GM23338 (cell line): ENCODE data around the gene ZNF816.

Experiments
- CREB1 ChIP-seq: fragments of 250-450 bp; sonication (Bioruptor Pico); IDR thresholded peaks from 2 replicates; pipeline ENCODE4 v1.5.0; 2020; ENCODE audit warnings: low read depth, mild to moderate bottlenecking, moderate library complexity
- EZH2 ChIP-seq: fragments of 200-600 bp; sonication (generic); IDR thresholded peaks from one replicate; pipeline ENCODE4 v1.8.0; 2017; ENCODE audit warnings: antibody characterized with exemption, mild to moderate bottlenecking, low read depth; ENCODE audit not compliant: unreplicated experiment
- EZH2phosphoT487 ChIP-seq: fragments of 200-600 bp; sonication (generic); IDR thresholded peaks from one replicate; pipeline ENCODE4 v1.8.1; 2018; ENCODE audit warnings: antibody characterized with exemption; ENCODE audit not compliant: unreplicated experiment
- JUNB ChIP-seq: IDR thresholded peaks from one replicate; pipeline ENCODE4 v1.6.1; 2016; ENCODE audit warnings: antibody characterized with exemption; ENCODE audit not compliant: unreplicated experiment
- NANOG ChIP-seq: IDR thresholded peaks from 2 replicates; pipeline ENCODE4 v1.6.1; 2016; ENCODE audit warnings: antibody characterized with exemption, borderline replicate concordance
- POLR2AphosphoS5 ChIP-seq: IDR thresholded peaks from 2 replicates; pipeline ENCODE4 v1.6.1; 2016; ENCODE audit warnings: antibody characterized with exemption, low read depth
- STAT1 ChIP-seq: IDR thresholded peaks from one replicate; pipeline ENCODE4 v1.6.1; 2016; ENCODE audit warnings: antibody characterized with exemption; ENCODE audit not compliant: unreplicated experiment
- ZNF114 ChIP-seq: fragments of 250-450 bp; sonication (Bioruptor Pico); IDR thresholded peaks from 2 replicates; pipeline ENCODE4 v1.5.0; 2020; ENCODE audit warnings: mild to moderate bottlenecking, moderate library complexity
- ZNF331 ChIP-seq: fragments of 250-450 bp; sonication (Bioruptor Pico); IDR thresholded peaks from 2 replicates; pipeline ENCODE4 v1.5.0; 2020; ENCODE audit warnings: low read depth, mild to moderate bottlenecking, moderate library complexity
- TF ChIP-seq, protein P1 (sequence below), 2 experiments: fragments of 200-600 bp in 1 of 2; sonication (generic) in 1 of 2; conservative IDR thresholded peaks; 2 replicates each; pipeline versions ENCODE4 v1.5.1 to v1.6.1; 2016 to 2017; ENCODE audit warnings: antibody characterized with exemption in 2 of 2, low read depth in 2 of 2, mild to moderate bottlenecking in 2 of 2, moderate library complexity in 1 of 2
- TF ChIP-seq, protein P2 (sequence below): fragments of 250-450 bp; sonication (Bioruptor Pico); IDR thresholded peaks from 2 replicates; pipeline ENCODE4 v1.5.0; 2020; ENCODE audit warnings: mild to moderate bottlenecking, moderate library complexity
- TF ChIP-seq, protein P3 (sequence below): IDR thresholded peaks from 2 replicates; pipeline ENCODE4 v1.6.1; 2016; ENCODE audit warnings: antibody characterized with exemption
- TF ChIP-seq, protein P4 (sequence below): IDR thresholded peaks from one replicate; pipeline ENCODE4 v1.6.1; 2018; ENCODE audit warnings: antibody characterized with exemption; ENCODE audit not compliant: unreplicated experiment

DNA sequence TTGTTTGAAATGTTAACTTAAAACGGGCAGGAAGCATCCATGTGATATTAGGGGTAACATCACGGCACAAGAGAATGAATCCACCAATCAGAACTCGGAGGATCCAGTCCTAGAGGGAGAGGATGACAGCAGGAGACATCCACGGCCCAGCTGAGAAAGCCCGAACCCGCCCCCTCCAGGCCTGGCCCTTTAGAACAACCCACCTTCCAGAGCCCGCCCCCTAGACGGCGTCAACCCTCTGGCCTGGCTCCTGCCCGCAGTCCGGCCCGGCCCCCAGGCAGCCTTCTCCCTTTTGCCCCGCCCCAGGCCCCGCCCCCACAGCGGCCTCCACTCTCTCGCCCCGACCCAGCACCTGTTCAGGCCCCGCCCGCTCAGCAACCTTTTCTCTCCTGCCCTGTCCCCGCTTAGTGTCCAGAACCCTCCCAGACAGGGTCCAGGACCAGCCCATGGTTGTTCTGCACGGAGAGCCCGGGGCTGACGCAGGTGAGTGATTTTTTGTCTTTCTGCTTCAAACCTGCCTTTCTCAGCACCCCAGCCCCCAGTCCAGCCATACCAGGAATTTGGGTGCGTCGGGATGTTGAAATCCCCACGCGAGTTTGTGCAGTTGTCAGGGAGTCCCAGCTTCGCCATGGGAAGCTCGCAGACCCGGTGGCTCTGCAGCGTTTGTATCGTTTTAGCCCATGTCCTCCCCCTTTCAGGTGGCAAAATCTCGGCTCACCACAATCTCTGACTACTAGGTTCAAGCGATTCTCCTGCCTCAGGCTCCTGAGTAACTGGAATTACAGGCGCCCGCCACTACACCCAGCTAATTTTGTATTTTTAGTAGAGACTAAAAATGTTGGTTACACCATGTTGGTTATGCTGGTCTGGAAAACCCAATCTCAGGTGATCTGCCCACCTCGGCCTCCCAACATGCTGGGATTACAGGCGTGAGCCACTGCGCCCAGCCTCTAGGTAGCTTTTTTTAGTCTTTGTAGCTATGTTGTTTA lies 16.1 kb downstream of the ZNF816 start:
- TF ChIP-seq, protein P1, sequence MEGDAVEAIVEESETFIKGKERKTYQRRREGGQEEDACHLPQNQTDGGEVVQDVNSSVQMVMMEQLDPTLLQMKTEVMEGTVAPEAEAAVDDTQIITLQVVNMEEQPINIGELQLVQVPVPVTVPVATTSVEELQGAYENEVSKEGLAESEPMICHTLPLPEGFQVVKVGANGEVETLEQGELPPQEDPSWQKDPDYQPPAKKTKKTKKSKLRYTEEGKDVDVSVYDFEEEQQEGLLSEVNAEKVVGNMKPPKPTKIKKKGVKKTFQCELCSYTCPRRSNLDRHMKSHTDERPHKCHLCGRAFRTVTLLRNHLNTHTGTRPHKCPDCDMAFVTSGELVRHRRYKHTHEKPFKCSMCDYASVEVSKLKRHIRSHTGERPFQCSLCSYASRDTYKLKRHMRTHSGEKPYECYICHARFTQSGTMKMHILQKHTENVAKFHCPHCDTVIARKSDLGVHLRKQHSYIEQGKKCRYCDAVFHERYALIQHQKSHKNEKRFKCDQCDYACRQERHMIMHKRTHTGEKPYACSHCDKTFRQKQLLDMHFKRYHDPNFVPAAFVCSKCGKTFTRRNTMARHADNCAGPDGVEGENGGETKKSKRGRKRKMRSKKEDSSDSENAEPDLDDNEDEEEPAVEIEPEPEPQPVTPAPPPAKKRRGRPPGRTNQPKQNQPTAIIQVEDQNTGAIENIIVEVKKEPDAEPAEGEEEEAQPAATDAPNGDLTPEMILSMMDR (conservative IDR thresholded peaks at IDR 0.05; ENCODE audit: low read depth in 2 of 2): 0 out of 4 replicates have a peak, but pooled peaks of 1 of the 2 experiments have one; percentile 13
- no peak for TF ChIP-seq POLR2AphosphoS5
- TF ChIP-seq CREB1 (CRISPR knock-in tag): 0 out of 2 replicates have a peak, but pooled peaks have one; percentile 17
- TF ChIP-seq EZH2: no peak
- TF ChIP-seq JUNB: no peak
- TF ChIP-seq, protein P2, sequence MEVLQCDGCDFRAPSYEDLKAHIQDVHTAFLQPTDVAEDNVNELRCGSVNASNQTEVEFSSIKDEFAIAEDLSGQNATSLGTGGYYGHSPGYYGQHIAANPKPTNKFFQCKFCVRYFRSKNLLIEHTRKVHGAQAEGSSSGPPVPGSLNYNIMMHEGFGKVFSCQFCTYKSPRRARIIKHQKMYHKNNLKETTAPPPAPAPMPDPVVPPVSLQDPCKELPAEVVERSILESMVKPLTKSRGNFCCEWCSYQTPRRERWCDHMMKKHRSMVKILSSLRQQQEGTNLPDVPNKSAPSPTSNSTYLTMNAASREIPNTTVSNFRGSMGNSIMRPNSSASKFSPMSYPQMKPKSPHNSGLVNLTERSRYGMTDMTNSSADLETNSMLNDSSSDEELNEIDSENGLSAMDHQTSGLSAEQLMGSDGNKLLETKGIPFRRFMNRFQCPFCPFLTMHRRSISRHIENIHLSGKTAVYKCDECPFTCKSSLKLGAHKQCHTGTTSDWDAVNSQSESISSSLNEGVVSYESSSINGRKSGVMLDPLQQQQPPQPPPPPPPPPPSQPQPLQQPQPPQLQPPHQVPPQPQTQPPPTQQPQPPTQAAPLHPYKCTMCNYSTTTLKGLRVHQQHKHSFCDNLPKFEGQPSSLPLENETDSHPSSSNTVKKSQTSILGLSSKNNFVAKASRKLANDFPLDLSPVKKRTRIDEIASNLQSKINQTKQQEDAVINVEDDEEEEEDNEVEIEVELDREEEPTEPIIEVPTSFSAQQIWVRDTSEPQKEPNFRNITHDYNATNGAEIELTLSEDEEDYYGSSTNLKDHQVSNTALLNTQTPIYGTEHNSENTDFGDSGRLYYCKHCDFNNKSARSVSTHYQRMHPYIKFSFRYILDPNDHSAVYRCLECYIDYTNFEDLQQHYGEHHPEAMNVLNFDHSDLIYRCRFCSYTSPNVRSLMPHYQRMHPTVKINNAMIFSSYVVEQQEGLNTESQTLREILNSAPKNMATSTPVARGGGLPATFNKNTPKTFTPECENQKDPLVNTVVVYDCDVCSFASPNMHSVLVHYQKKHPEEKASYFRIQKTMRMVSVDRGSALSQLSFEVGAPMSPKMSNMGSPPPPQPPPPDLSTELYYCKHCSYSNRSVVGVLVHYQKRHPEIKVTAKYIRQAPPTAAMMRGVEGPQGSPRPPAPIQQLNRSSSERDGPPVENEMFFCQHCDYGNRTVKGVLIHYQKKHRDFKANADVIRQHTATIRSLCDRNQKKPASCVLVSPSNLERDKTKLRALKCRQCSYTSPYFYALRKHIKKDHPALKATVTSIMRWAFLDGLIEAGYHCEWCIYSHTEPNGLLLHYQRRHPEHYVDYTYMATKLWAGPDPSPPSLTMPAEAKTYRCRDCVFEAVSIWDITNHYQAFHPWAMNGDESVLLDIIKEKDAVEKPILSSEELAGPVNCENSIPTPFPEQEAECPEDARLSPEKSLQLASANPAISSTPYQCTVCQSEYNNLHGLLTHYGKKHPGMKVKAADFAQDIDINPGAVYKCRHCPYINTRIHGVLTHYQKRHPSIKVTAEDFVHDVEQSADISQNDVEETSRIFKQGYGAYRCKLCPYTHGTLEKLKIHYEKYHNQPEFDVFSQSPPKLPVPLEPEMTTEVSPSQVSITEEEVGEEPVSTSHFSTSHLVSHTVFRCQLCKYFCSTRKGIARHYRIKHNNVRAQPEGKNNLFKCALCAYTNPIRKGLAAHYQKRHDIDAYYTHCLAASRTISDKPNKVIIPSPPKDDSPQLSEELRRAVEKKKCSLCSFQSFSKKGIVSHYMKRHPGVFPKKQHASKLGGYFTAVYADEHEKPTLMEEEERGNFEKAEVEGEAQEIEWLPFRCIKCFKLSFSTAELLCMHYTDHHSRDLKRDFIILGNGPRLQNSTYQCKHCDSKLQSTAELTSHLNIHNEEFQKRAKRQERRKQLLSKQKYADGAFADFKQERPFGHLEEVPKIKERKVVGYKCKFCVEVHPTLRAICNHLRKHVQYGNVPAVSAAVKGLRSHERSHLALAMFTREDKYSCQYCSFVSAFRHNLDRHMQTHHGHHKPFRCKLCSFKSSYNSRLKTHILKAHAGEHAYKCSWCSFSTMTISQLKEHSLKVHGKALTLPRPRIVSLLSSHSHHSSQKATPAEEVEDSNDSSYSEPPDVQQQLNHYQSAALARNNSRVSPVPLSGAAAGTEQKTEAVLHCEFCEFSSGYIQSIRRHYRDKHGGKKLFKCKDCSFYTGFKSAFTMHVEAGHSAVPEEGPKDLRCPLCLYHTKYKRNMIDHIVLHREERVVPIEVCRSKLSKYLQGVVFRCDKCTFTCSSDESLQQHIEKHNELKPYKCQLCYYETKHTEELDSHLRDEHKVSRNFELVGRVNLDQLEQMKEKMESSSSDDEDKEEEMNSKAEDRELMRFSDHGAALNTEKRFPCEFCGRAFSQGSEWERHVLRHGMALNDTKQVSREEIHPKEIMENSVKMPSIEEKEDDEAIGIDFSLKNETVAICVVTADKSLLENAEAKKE (CRISPR knock-in tag): no peak
- TF ChIP-seq, protein P3, sequence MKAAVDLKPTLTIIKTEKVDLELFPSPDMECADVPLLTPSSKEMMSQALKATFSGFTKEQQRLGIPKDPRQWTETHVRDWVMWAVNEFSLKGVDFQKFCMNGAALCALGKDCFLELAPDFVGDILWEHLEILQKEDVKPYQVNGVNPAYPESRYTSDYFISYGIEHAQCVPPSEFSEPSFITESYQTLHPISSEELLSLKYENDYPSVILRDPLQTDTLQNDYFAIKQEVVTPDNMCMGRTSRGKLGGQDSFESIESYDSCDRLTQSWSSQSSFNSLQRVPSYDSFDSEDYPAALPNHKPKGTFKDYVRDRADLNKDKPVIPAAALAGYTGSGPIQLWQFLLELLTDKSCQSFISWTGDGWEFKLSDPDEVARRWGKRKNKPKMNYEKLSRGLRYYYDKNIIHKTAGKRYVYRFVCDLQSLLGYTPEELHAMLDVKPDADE: no peak
- TF ChIP-seq EZH2phosphoT487: no peak
- TF ChIP-seq, protein P4, sequence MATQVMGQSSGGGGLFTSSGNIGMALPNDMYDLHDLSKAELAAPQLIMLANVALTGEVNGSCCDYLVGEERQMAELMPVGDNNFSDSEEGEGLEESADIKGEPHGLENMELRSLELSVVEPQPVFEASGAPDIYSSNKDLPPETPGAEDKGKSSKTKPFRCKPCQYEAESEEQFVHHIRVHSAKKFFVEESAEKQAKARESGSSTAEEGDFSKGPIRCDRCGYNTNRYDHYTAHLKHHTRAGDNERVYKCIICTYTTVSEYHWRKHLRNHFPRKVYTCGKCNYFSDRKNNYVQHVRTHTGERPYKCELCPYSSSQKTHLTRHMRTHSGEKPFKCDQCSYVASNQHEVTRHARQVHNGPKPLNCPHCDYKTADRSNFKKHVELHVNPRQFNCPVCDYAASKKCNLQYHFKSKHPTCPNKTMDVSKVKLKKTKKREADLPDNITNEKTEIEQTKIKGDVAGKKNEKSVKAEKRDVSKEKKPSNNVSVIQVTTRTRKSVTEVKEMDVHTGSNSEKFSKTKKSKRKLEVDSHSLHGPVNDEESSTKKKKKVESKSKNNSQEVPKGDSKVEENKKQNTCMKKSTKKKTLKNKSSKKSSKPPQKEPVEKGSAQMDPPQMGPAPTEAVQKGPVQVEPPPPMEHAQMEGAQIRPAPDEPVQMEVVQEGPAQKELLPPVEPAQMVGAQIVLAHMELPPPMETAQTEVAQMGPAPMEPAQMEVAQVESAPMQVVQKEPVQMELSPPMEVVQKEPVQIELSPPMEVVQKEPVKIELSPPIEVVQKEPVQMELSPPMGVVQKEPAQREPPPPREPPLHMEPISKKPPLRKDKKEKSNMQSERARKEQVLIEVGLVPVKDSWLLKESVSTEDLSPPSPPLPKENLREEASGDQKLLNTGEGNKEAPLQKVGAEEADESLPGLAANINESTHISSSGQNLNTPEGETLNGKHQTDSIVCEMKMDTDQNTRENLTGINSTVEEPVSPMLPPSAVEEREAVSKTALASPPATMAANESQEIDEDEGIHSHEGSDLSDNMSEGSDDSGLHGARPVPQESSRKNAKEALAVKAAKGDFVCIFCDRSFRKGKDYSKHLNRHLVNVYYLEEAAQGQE: no peak
- TF ChIP-seq ZNF331 (CRISPR knock-in tag): no peak
- TF ChIP-seq ZNF114 (CRISPR knock-in tag): no peak
- TF ChIP-seq NANOG: no peak
- TF ChIP-seq STAT1: no peak
